Activated CD4-positive, alpha-beta T cell treated with anti-CD3 and anti-CD28 coated beads, Interleukin-2, Interleukin-6, amounts not matched to agents 100 ng/mL and 50 ng/mL, durations not matched to agents 16 hours and 8 hours (primary cell): Measurements from ENCODE around the gene FARP2.
A peak's percentile ranks its signal among the peaks of the same experiment; 100 is the strongest.
"Not testable (repeated sequence)": the region's sequence is repeated elsewhere in the genome, so short reads cannot be mapped to it uniquely, and the experiment has no call there.

Source experiments
- DNase-seq: peaks from one replicate; pipeline ENCODE4 v3.0.0-alpha.2; 2020

Gene FARP2

GRCh38 chr2:241373446-241373845, 17.4 kb downstream of the FARP2 start:
- no peak for DNase-seq

- not testable (repeated sequence) for DNase-seq
Observed at GRCh38 chr2:241373906-241374305, 17.8 kb downstream of the FARP2 start.

- DNase-seq, result no peak
Observed at GRCh38 chr2:241375300-241375699, 19.2 kb downstream of the FARP2 start.

GRCh38 chr2:241376808-241377207, 20.7 kb downstream of the FARP2 start:
- no peak for DNase-seq

GRCh38 chr2:241378816-241379215, 22.7 kb downstream of the FARP2 start:
- no peak for DNase-seq

DNA sequence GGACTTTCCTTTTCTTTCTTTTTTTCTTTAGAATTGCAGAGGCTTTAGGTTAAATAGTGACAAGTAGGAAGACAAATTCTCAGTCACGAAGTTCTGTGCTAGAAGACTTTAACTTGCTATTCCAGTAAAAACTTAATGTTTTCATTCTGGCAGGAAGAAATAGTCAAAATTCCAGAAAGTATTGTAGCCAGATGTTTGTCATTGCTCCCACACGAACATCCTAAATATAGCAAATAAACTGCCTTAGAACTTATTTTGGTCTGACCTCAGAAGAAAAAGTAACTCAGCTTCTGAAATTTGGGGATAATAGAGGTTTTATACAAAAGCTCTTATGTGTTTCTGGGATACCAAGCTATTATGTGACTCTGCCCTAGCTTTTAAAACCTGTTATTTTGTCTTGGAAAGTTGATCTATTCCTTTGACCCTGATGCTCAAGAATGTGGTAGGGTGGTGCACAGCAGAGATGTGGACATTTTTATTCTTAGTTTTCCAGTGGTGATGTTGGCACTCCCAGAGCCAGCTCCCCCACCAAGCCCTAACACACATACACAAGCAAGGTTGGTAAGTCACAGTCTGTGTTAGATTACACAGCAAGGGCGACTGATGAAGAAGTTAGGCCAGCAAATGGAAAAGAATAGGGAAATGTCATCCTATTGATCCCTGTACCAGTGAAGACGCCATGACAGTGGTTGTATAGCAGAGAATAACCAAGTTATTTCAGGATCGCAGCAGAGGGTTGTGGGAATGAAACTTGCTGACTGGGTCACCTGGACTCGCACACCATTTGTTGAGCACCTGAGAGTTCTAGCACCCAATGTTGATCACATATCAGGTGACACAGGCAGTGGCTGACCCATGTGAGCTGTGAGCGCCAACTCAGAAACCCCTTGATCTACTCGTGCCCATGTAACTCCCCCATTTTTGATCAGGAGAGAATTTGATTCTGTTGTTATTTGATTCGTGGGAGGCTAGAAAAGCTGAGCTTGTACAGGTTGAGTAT, 23.7 kb downstream of the FARP2 start:
- no peak for DNase-seq

DNA sequence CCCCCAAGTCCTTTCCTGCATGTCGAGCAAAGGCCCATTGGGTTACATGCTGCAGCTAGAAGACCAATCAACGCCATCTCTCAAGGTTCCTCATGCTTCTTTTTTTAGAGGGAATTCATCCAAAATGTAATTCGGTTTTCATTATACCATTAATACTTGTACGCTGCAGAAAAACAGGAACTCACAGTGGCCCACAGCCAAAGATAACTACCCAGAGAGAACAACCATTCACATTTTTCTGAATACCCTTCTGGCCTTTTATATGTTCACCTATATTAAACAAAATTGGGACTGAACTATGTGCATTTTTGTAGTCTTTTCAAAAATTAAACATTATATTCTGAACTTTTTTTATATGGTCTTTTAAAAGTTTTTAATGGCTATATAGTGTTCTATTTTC, 25.8 kb downstream of the FARP2 start:
- no peak for DNase-seq

- DNase-seq, result not testable (repeated sequence)
Observed at GRCh38 chr2:241385450-241385849, 29.4 kb downstream of the FARP2 start.

DNA sequence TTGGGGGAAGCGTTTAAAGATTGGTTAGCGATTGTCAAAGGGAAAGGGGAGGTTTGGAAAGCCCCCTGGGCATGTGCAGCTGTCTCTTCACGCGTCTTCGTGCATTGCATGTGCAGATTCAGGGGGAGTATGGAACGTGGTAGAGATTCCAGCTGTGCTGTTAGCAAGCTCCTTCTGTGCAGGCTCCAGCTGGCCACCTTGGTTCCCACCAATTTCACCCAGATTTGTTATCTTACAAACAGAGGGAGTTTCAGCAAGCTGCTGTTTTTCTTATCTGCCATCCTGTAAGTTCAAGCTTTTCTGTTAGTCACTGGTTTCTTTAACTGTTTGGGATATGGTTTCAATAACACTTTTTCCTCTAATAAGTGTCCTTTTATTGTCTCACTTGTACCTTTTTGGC, 30.4 kb downstream of the FARP2 start:
- DNase-seq, result no peak

DNA sequence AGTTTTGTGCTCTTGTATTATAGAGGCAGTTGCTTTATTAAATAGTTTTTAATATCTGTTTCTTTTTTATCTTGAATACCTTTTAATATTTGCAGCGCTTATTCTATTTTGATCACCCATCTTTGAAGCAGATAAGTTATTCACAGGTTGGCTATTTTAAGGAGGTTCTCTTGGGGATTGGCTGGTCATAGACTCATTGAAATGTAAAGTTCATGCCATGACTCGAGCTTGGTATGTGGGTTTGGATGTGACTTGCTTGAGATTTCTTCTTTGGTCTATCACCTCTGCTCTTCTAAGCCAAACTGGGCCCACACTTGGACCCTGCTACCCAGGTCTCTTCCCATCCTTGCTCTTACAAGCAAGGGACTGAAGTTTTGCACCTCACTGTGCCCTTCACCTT, 33.6 kb downstream of the FARP2 start:
- no peak for DNase-seq

- DNase-seq, result peak; percentile 10
Observed at GRCh38 chr2:241390301-241391206, 34.5 kb downstream of the FARP2 start.

- DNase-seq, result peak; percentile 10
Observed at GRCh38 chr2:241391892-241392665, 36.0 kb downstream of the FARP2 start.

- not testable (repeated sequence) for DNase-seq
Observed at GRCh38 chr2:241392753-241393152, 36.7 kb downstream of the FARP2 start.

- DNase-seq, result peak; percentile 47
Observed at GRCh38 chr2:241393524-241394196, 37.6 kb downstream of the FARP2 start.

DNA sequence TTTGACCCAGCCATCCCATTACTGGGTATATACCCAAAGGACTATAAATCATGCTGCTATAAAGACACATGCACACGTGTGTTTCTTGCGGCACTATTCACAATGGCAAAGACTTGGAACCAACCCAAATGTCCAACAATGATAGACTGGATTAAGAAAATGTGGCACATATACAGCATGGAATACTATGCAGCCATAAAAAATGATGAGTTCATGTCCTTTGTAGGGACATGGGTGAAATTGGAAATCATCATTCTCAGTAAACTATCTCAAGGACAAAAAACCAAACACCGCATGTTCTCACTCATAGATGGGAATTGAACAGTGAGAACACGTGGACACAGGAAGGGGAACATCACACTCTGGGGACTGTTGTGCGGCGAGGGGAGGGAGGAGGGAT, 40.7 kb downstream of the FARP2 start:
- not testable (repeated sequence) for DNase-seq

- no peak for DNase-seq
Observed at GRCh38 chr2:241399941-241400922, 44.1 kb downstream of the FARP2 start.

- DNase-seq, result no peak
Observed at GRCh38 chr2:241408849-241409248, 52.8 kb downstream of the FARP2 start.

DNA sequence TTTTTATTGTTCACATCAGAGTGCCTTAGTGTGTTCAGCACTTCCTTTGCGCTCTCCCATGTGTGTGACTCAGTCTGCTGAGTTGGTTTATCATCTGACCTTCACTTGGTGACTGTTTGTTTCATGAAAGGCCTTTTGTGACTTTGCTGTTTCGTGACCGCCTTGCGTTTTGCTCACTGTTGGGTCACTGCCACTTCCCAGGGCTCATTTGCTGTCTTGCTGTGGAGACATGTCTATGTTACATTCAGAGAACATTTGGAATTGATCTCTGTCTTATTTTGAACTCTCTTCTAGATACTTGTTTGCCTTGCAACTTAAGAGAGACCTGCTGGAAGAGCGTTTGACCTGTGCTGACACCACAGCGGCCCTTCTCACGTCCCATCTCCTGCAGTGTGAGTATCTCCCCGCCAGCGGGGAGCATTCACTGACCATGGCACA, 54.7 kb downstream of the FARP2 start:
- DNase-seq, result no peak

DNA sequence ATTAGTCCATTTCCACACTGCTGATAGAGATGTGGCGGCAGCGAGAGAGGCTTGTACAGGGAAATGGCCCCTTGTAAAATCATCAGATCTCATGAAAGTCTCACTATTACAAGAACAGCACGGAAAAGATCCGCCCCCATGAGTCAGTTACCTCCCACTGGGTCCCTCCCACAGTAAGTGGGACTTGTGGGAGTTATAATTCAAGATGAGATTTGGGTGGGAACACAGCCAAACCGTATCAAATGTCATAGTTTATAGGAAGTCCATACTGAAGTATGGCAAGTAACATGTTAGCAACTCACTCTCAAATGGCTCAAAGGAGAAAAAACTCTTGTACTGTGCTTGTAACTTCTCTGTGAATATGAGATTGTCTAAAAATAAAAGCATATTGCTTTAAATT, 56.1 kb downstream of the FARP2 start:
- no peak for DNase-seq

DNA sequence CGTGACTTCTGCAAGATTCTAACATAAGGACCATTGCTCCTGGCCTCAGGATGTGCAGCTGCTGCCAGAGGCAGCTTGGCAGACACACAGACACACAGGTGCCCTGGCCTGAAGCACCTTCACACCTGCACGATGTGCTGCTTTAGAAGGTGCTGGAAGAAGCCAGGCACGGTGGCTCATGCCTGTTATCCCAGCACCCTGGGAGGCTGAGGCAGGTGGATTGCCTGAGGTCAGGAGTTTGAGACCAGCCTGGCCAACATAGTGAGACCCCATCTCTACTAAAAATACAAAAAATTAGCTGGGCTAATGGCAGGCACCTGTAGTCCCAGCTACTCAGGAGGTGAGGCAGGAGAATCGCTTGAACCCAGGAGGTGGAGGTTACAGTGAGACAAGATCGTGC, 57.4 kb downstream of the FARP2 start:
- DNase-seq, result not testable (repeated sequence)
